Body of pancreas (tissue), 4 donors: Measurements from ENCODE around the gene ADGRA1.

Source experiments
- CTCF ChIP-seq, 7 experiments: fragments of 450-650 bp in 4 of 7; fragments of 200-600 bp in 3 of 7; sonication (generic) in 3 of 7; IDR thresholded peaks; one replicate each; pipeline ENCODE4 v1.5.1; 2016 to 2019; ENCODE audit warnings: antibody characterized with exemption in 7 of 7
- POLR2A ChIP-seq, 3 donors: fragments of 450-650 bp; IDR thresholded peaks; one replicate each; pipeline ENCODE4 v1.6.1; 2016; ENCODE audit warnings: antibody characterized with exemption in 3 of 3, mild to moderate bottlenecking in 2 of 3

GRCh38 chr10:133174689-133175263 is 87.1 kb downstream of the ADGRA1 start:
- TF ChIP-seq CTCF (IDR thresholded peaks at IDR 0.05) (no peak), POLR2A (IDR thresholded peaks at IDR 0.05) (no peak)
